T-helper 17 cell (primary cell): ENCODE measurements around the gene OR4K14. TPM values are rescaled to one million over a fixed set of nuclear protein-coding genes. Genes with fewer than 3 reads are reported as not detected.

ENCODE experiments used
- total RNA-seq, 4 donors: library from RNA in 2 of 4; stranded (reverse) in 2 of 4; gene quantifications; one replicate each; pipeline ENCODE4 v1.2.3 and lab custom pipeline; 2022 to 2026

OR4K14 gene
- total RNA-seq, 2 donors from 2014 or later, result not detected

Other genes starting within 250 kb of the OR4K14 start
- gene OR4M1, start 245.8 kb downstream of the OR4K14 start, total RNA-seq, result not detected
- not detected for gene OR4N2, start 215.5 kb downstream of the OR4K14 start, total RNA-seq
- gene OR4K2, start 144.2 kb downstream of the OR4K14 start, total RNA-seq, result not detected
- not detected for gene OR4K5, start 98.7 kb downstream of the OR4K14 start, total RNA-seq
- gene OR4K1, start 88.4 kb downstream of the OR4K14 start, total RNA-seq, result not detected
- not detected for gene OR4K15, start 43.7 kb downstream of the OR4K14 start, total RNA-seq
- gene OR4Q2, start 17.1 kb downstream of the OR4K14 start, total RNA-seq, result not detected
- not detected for gene OR4K13, start 16.7 kb upstream of the OR4K14 start, total RNA-seq
- gene OR4L1, start 40.7 kb upstream of the OR4K14 start, total RNA-seq, result not detected
- gene OR4K17, start 91.4 kb upstream of the OR4K14 start, total RNA-seq, result not detected
- gene OR4N5, start 119.5 kb upstream of the OR4K14 start, total RNA-seq, result not detected
- not detected for gene OR11G2, start 171.6 kb upstream of the OR4K14 start, total RNA-seq
- not detected for gene OR11H6, start 204.4 kb upstream of the OR4K14 start, total RNA-seq
- gene OR11H7, start 209.7 kb upstream of the OR4K14 start, total RNA-seq, result not detected
- not detected for gene OR11H4, start 220.0 kb upstream of the OR4K14 start, total RNA-seq